WTC11 (cell line): ENCODE measurements around the gene C19orf47. TPM values are rescaled to one million over a fixed set of nuclear protein-coding genes. Genes with fewer than 3 reads are reported as not detected.
A peak's percentile ranks its signal among the peaks of the same experiment; 100 is the strongest.

Source experiments
- ATAC-seq: fragments of 200-7000 bp; cut with Tn5 transposase; 2 replicates; pipeline ENCODE4 v1.10.0; 2021; ENCODE audit warnings: mild to moderate bottlenecking, moderate library complexity
- CTCF ChIA-PET: fragments of 300-600 bp; sonication (Branson Sonifier 250); formaldehyde crosslinking; loops from one replicate; lab custom pipeline; 2021; ENCODE audit warnings: antibody characterized with exemption; lab: Charles Lee
- POLR2A ChIA-PET: fragments of 350-600 bp; sonication (Branson Sonifier 250); formaldehyde crosslinking; loops from one replicate; lab custom pipeline; 2021; ENCODE audit warnings: antibody characterized with exemption; lab: Charles Lee
- DNase-seq: peaks from one replicate; pipeline ENCODE4 v3.0.0; 2021; ENCODE audit warnings: low spot score
- H3K27ac Mint-ChIP-seq: 2 replicates; pipeline ENCODE4 v1.8.0; 2021; ENCODE audit warnings: mixed read lengths
- H3K27me3 Mint-ChIP-seq: 2 replicates; pipeline ENCODE4 v1.8.0; 2021; ENCODE audit warnings: low read depth, mild to moderate bottlenecking, moderate library complexity, mixed read lengths
- H3K36me3 Mint-ChIP-seq: 2 replicates; pipeline ENCODE4 v1.8.0; 2021; ENCODE audit warnings: mixed read lengths
- H3K4me1 Mint-ChIP-seq: 2 replicates; pipeline ENCODE4 v1.8.0; 2022; ENCODE audit warnings: mixed read lengths
- H3K4me3 Mint-ChIP-seq: 2 replicates; pipeline ENCODE4 v1.8.0; 2021; ENCODE audit warnings: mild to moderate bottlenecking, moderate library complexity, mixed read lengths
- H3K9me3 Mint-ChIP-seq: 2 replicates; pipeline ENCODE4 v1.8.0; 2021; ENCODE audit warnings: mixed read lengths
- ATF1 ChIP-seq: sonication (generic); formaldehyde crosslinking; IDR thresholded peaks from 2 replicates; pipeline ENCODE4 v1.8.1; 2023; ENCODE audit warnings: mild to moderate bottlenecking, moderate library complexity, missing genetic modification reagents
- CBFB ChIP-seq: sonication (generic); formaldehyde crosslinking; IDR thresholded peaks from 2 replicates; pipeline ENCODE4 v1.8.1; 2022; ENCODE audit warnings: mild to moderate bottlenecking, low read depth, missing genetic modification reagents
- HMGA2 ChIP-seq: fragments of 250-450 bp; sonication (Bioruptor Pico); IDR thresholded peaks from 2 replicates; pipeline ENCODE4 v1.4.0; 2021; ENCODE audit warnings: mild to moderate bottlenecking, moderate library complexity
- HMGXB4 ChIP-seq: sonication (generic); formaldehyde crosslinking; IDR thresholded peaks from 2 replicates; pipeline ENCODE4 v1.8.1; 2023; ENCODE audit warnings: mild to moderate bottlenecking, moderate library complexity, missing genetic modification reagents
- JAZF1 ChIP-seq: fragments of 250-450 bp; sonication (Bioruptor Pico); IDR thresholded peaks from 2 replicates; pipeline ENCODE4 v1.9.0; 2021; ENCODE audit warnings: moderate library complexity, mild to moderate bottlenecking, inconsistent platforms
- JUN ChIP-seq: sonication (generic); formaldehyde crosslinking; IDR thresholded peaks from 2 replicates; pipeline ENCODE4 v1.8.0; 2023; ENCODE audit warnings: mild to moderate bottlenecking, missing genetic modification reagents
- KAT7 ChIP-seq: sonication (generic); formaldehyde crosslinking; IDR thresholded peaks from 2 replicates; pipeline ENCODE4 v1.8.1; 2023; ENCODE audit warnings: missing genetic modification reagents, mild to moderate bottlenecking, borderline replicate concordance
- MXD4 ChIP-seq: fragments of 250-450 bp; sonication (Bioruptor Pico); IDR thresholded peaks from 2 replicates; pipeline ENCODE4 v1.8.0; 2021; ENCODE audit warnings: mild to moderate bottlenecking, moderate library complexity, borderline replicate concordance
- NFATC4 ChIP-seq: fragments of 250-450 bp; sonication (Bioruptor Pico); IDR thresholded peaks from 2 replicates; pipeline ENCODE4 v1.9.0; 2021; ENCODE audit warnings: mild to moderate bottlenecking
- NR2C2 ChIP-seq: sonication (generic); formaldehyde crosslinking; IDR thresholded peaks from 2 replicates; pipeline ENCODE4 v1.8.0; 2022; ENCODE audit warnings: mild to moderate bottlenecking, missing genetic modification reagents
- RORB ChIP-seq: fragments of 250-450 bp; sonication (Bioruptor Pico); IDR thresholded peaks from 2 replicates; pipeline ENCODE4 v1.9.0; 2021; ENCODE audit warnings: mild to moderate bottlenecking
- TCF7 ChIP-seq: sonication (generic); formaldehyde crosslinking; IDR thresholded peaks from 2 replicates; pipeline ENCODE4 v1.8.0; 2022; ENCODE audit warnings: mild to moderate bottlenecking, low read depth, missing genetic modification reagents, moderate library complexity
- TEAD1 ChIP-seq: sonication (generic); formaldehyde crosslinking; IDR thresholded peaks from 2 replicates; pipeline ENCODE4 v1.8.0; 2022; ENCODE audit warnings: mild to moderate bottlenecking, missing genetic modification reagents
- ZNF138 ChIP-seq: sonication (generic); formaldehyde crosslinking; conservative IDR thresholded peaks from 2 replicates; pipeline ENCODE4 v1.8.1; 2022; ENCODE audit warnings: mild to moderate bottlenecking, moderate library complexity, missing genetic modification reagents
- ZNF263 ChIP-seq: sonication (generic); formaldehyde crosslinking; IDR thresholded peaks from 2 replicates; pipeline ENCODE4 v1.8.1; 2022; ENCODE audit warnings: low read depth, mild to moderate bottlenecking, moderate library complexity, missing genetic modification reagents
- ZNF416 ChIP-seq: fragments of 250-450 bp; sonication (Bioruptor Pico); IDR thresholded peaks from 2 replicates; pipeline ENCODE4 v1.9.0; 2021; ENCODE audit warnings: mild to moderate bottlenecking, inconsistent platforms
- ZNF423 ChIP-seq: fragments of 250-450 bp; sonication (Bioruptor Pico); IDR thresholded peaks from 2 replicates; pipeline ENCODE4 v2.1.2; 2022; ENCODE audit warnings: mild to moderate bottlenecking, moderate library complexity
- ZSCAN18 ChIP-seq: fragments of 250-450 bp; sonication (Bioruptor Pico); IDR thresholded peaks from 2 replicates; pipeline ENCODE4 v2.1.2; 2022; ENCODE audit warnings: mild to moderate bottlenecking, moderate library complexity
- total RNA-seq: library from RNA; stranded (reverse); gene quantifications from 3 replicates; pipeline ENCODE4 v1.2.3, GENCODE V29; 2021
- TF ChIP-seq, protein P1 (sequence below): sonication (generic); formaldehyde crosslinking; IDR thresholded peaks from 2 replicates; pipeline ENCODE4 v1.8.1; 2022; ENCODE audit warnings: low read depth, missing genetic modification reagents, borderline replicate concordance
- TF ChIP-seq, protein P2 (sequence below): sonication (generic); formaldehyde crosslinking; conservative IDR thresholded peaks from 2 replicates; pipeline ENCODE4 v1.8.1; 2022; ENCODE audit warnings: mild to moderate bottlenecking, missing genetic modification reagents
- TF ChIP-seq, protein P3 (sequence below): sonication (generic); formaldehyde crosslinking; IDR thresholded peaks from 2 replicates; pipeline ENCODE4 v1.8.0; 2022; ENCODE audit warnings: mild to moderate bottlenecking, missing genetic modification reagents
- TF ChIP-seq, protein P4 (sequence below): sonication (generic); formaldehyde crosslinking; IDR thresholded peaks from 2 replicates; pipeline ENCODE4 v1.8.0; 2022; ENCODE audit warnings: mild to moderate bottlenecking, missing genetic modification reagents

C19orf47 gene
- total RNA-seq, 1 experiment from 2014 or later: 15.6 TPM

- ATAC-seq (no peak), DNase-seq (no peak)
- TF ChIP-seq TEAD1 (no peak), RORB (no peak), ZNF416 (CRISPR knock-in tag) (no peak), CBFB (CRISPR knock-in tag) (no peak)
- Mint-ChIP-seq H3K4me1 (no peaks in the 10 kb centered on the region), H3K4me3 (no peak overlapping the region), H3K27ac (peak overlapping the region; percentile 40; the same call in 1 of the 2 replicates), H3K27me3 (no peaks in the 10 kb centered on the region), H3K36me3 (no peaks in the 10 kb centered on the region), H3K9me3 (no peaks in the 10 kb centered on the region)
- CTCF ChIA-PET: interaction anchor here (1.0 kb wide), 2 partner anchors 52 to 192 kb away, joined by 3 read pairs; no protein-coding TSS in a partner anchor
- POLR2A ChIA-PET: no interaction called here
Measured at GRCh38 chr19:40357640-40358039, 9.4 kb upstream of the C19orf47 start.

- Mint-ChIP-seq H3K36me3 (no peaks in the 10 kb centered on the region), H3K27ac (peak overlapping the region; percentile 82; the same call in 1 of the 2 replicates), H3K4me3 (no peak overlapping the region), H3K9me3 (no peaks in the 10 kb centered on the region), H3K4me1 (no peaks in the 10 kb centered on the region), H3K27me3 (no peaks in the 10 kb centered on the region)
- CTCF ChIA-PET: interaction anchor here (0.6 to 1.4 kb wide), 5 partner anchors 10 to 278 kb away, joined by 3 to 5 read pairs (median 4); no protein-coding TSS in a partner anchor
- TF ChIP-seq, protein P1, sequence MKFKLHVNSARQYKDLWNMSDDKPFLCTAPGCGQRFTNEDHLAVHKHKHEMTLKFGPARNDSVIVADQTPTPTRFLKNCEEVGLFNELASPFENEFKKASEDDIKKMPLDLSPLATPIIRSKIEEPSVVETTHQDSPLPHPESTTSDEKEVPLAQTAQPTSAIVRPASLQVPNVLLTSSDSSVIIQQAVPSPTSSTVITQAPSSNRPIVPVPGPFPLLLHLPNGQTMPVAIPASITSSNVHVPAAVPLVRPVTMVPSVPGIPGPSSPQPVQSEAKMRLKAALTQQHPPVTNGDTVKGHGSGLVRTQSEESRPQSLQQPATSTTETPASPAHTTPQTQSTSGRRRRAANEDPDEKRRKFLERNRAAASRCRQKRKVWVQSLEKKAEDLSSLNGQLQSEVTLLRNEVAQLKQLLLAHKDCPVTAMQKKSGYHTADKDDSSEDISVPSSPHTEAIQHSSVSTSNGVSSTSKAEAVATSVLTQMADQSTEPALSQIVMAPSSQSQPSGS: no peak
- no peak for TF ChIP-seq MXD4 (CRISPR knock-in tag)
- TF ChIP-seq TCF7 (CRISPR knock-in tag): no peak
- TF ChIP-seq NFATC4 (CRISPR knock-in tag): no peak
- TF ChIP-seq, protein P2, sequence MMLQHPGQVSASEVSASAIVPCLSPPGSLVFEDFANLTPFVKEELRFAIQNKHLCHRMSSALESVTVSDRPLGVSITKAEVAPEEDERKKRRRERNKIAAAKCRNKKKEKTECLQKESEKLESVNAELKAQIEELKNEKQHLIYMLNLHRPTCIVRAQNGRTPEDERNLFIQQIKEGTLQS (CRISPR knock-in tag): no peak
- no peak for TF ChIP-seq TEAD1
- TF ChIP-seq JUN (CRISPR knock-in tag): no peak
- TF ChIP-seq, protein P3, sequence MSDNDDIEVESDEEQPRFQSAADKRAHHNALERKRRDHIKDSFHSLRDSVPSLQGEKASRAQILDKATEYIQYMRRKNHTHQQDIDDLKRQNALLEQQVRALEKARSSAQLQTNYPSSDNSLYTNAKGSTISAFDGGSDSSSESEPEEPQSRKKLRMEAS (CRISPR knock-in tag): no peak
- no peak for TF ChIP-seq KAT7 (CRISPR knock-in tag)
- TF ChIP-seq ZNF138: no peak
- no peak for TF ChIP-seq JAZF1 (CRISPR knock-in tag)
- TF ChIP-seq, protein P4, sequence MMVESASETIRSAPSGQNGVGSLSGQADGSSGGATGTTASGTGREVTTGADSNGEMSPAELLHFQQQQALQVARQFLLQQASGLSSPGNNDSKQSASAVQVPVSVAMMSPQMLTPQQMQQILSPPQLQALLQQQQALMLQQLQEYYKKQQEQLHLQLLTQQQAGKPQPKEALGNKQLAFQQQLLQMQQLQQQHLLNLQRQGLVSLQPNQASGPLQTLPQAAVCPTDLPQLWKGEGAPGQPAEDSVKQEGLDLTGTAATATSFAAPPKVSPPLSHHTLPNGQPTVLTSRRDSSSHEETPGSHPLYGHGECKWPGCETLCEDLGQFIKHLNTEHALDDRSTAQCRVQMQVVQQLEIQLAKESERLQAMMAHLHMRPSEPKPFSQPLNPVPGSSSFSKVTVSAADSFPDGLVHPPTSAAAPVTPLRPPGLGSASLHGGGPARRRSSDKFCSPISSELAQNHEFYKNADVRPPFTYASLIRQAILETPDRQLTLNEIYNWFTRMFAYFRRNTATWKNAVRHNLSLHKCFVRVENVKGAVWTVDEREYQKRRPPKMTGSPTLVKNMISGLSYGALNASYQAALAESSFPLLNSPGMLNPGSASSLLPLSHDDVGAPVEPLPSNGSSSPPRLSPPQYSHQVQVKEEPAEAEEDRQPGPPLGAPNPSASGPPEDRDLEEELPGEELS: no peak
- no peak for ATAC-seq
- POLR2A ChIA-PET: interaction anchor here (0.7 kb wide), 1 partner anchor 92 kb away, joined by 3 read pairs; no protein-coding TSS in a partner anchor
- DNase-seq: no peak
Measured at GRCh38 chr19:40356681-40357595, 8.7 kb upstream of the C19orf47 start.

DNA sequence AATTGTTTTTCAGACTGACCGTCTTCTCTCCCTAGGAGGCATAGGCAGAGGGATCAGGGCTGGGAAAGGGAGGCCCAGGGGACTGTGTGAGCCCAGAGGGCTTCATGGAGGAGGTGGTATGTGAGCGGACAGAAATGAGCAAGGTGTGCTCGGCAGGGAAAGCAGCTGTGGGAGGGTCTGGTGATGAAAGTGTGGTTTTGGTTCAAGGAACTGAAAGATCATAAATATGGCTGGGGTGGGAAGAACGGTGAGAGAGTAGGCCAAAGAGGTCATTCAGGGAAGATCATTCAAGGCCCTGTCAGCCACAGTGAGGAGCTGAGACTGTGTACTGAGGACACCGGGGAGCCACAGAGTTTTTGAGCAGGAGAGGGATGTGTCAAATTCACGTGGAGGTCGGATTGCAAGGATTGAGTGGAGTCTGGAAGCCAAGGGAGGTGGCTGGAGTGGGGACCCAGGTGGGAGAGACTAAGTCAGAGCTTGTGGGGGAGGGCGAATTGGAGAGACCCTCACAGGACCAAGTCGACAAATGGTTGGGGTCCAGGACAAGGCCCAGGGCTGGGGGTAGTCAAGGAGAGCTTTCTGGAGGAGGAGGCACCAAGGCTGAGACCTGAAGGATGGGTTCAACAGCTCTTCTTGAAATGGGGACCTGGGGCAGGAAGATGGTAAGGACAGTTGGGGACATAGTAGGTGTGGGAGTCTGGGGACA is 7.9 kb upstream of the C19orf47 start:
- H3K9me3 Mint-ChIP-seq: no peaks in the 10 kb centered on the region
- H3K27ac Mint-ChIP-seq: peak overlapping the region; percentile 63
- ChIA-PET POLR2A (interaction anchor here (0.7 kb wide), 1 partner anchor 92 kb away, joined by 3 read pairs; no protein-coding TSS in a partner anchor), CTCF (interaction anchor here (0.6 to 1.4 kb wide), 3 partner anchors 11 to 278 kb away, joined by 4 to 5 read pairs (median 4); no protein-coding TSS in a partner anchor)
- DNase-seq: no peak
- H3K4me3 Mint-ChIP-seq: no peak overlapping the region
- ATAC-seq: no peak
- no peaks in the 10 kb centered on the region for H3K36me3 Mint-ChIP-seq
- no peaks in the 10 kb centered on the region for H3K27me3 Mint-ChIP-seq
- H3K4me1 Mint-ChIP-seq: no peaks in the 10 kb centered on the region
- TF ChIP-seq ZNF423: no peak
- TF ChIP-seq ZSCAN18 (CRISPR knock-in tag): no peak
- TF ChIP-seq HMGXB4 (CRISPR knock-in tag): no peak
- TF ChIP-seq ZNF263 (CRISPR knock-in tag): no peak
- TF ChIP-seq NFATC4 (CRISPR knock-in tag): no peak
- TF ChIP-seq HMGA2 (CRISPR knock-in tag): no peak
- no peak for TF ChIP-seq NR2C2 (CRISPR knock-in tag)
- TF ChIP-seq ATF1: no peak
